TTC549 (cell line): ENCODE data around the gene CNOT6L.

Experiments
- FAIRE-seq: peaks from 2 replicates; lab custom pipeline; 2012; peaks lifted over from hg19 to GRCh38; lab: Jason Lieb, UNC

CNOT6L gene

GRCh38 chr4:77712675-77713074 is 106.5 kb downstream of the CNOT6L start:
- no peak for FAIRE-seq

DNA sequence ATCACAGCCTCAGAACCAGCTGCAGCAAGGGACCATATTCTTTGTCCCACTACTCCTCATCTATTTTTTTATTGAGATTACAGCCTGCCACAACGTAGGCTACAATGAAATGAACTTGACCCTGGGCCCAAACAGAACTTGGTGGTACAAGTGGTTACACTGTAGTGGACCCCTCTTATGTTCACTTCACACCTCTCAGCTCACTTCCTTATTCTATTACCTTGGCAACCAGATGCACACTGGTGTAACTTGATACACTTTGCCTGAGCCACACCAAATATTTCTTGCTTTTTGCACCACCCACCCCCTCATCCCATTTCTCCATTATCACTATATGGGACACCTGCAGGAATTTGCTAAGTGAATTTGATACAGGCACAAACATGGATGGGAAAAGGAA is 107.7 kb downstream of the CNOT6L start:
- no peak for FAIRE-seq

- FAIRE-seq = no peak
These were observed 108.5 kb downstream of the CNOT6L start for GRCh38 chr4:77710684-77711083.

DNA sequence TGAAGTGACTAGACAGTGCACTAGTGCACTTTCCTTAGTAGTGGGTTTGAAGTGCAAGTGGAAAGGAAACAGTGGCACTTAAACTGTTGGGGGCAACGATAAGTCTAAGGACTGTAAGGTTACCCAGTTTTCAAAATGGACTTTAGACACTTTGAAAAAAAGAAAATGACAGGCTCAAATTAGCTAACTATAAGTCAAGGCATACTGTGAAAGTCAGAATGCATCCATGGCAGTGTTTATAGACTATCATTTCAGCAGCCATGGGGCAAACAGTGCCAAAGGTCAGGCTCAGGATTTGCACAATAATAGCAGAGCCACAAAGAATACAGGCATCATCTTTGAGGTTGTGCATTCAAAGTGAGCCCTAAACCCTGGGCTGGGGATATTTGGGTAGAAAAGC is 109.1 kb downstream of the CNOT6L start:
- FAIRE-seq = no peak

GRCh38 chr4:77706717-77707116 is 112.5 kb downstream of the CNOT6L start:
- no peak for FAIRE-seq

GRCh38 chr4:77703666-77704065 is 115.5 kb downstream of the CNOT6L start:
- FAIRE-seq = no peak

DNA sequence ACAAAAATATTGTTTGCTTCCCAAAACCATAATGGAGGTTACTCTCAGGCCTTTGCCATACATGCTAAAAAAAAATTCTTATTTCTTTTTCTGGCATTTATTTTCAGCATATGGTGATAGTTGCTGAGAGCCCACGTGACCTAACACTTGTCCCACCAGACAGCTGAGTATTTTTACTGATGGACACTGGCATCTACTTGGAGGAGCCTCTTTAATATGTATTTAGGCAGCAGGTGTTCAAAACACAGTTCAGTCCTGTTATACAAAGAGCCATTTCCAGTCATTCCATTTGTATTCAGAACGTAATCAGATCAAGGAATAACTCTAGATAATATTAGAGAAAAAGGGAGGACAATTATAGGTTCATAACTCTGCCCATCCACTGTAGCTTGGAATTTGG is 118.0 kb downstream of the CNOT6L start:
- FAIRE-seq = no peak

GRCh38 chr4:77699731-77700210 is 119.4 kb downstream of the CNOT6L start:
- FAIRE-seq = no peak

GRCh38 chr4:77697860-77698590 is 121.1 kb downstream of the CNOT6L start:
- FAIRE-seq = no peak

- no peak for FAIRE-seq
These were observed 123.4 kb downstream of the CNOT6L start for GRCh38 chr4:77695774-77696173.

- no peak for FAIRE-seq
These were observed 126.2 kb downstream of the CNOT6L start for GRCh38 chr4:77692847-77693432.

DNA sequence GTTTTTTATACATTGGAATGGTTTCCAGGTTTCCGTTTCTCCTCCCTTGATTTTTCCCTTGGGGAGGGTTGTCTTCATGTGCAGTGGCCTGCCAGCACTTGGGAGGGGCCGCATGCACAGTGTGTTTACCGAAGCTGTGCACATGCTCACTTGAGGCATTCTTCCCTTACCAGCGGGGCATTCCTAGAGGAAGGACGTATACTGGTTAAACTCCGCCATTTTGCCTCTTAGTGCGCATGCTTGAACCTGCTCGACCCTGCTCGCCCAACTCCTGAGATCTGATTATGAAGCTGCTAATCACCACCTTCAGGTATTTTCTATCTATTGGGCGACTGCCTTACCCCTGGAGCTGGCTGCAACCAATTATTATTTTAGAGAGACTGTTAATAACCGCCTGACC is 137.4 kb downstream of the CNOT6L start:
- no peak for FAIRE-seq

GRCh38 chr4:77676842-77677241 is 142.3 kb downstream of the CNOT6L start:
- no peak for FAIRE-seq

DNA sequence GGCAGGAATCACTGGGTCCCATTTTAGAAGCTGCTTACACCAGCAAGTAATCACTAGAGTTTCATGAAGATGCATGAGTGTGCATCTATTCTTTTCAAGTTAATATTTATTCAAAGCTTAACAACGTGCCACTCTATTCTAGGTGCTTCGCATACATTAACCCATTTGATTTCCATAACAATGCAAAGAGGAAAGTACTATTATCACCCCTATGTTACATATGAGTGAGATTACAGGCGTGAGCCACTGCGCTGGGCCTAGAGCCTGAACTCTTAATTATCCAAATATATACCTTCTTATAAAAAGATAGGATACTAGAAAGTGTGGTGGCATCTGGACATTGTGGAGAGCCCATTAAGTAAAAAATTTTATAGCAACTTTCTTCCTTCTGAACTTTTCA is 148.1 kb downstream of the CNOT6L start:
- FAIRE-seq = no peak

- FAIRE-seq = no peak
These were observed 149.1 kb downstream of the CNOT6L start for GRCh38 chr4:77669946-77670590.

DNA sequence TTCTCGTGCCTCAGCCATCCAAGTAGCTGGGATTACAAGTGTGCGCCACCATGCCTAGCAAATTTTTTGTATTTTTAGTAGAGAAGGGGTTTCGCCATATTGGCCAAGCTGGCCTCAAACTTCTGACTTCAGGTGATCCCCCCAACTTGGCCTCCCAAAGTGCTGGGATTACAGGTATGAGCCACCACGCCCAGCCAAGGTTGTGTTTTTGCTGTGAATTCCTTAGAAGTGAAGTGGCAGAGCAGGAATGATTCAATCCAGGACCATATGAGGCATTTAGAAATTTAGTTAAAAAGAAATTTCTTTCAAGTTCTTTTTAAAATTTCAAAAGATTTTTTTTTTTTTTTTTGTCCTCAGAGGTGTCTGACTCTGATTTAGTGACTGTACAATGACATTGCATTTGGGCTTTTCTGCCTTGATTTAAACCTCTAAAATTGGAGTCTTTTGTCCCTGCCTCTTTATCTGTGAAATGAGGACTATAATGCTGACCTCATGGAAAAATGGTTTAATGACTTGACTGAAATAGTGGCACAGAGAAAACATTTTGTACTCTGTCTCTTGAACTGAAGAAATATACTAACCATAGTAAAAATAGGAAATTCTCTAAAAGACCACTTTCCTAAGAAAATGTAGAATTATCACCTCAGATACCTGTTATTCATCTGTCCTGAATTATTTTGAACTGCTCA is 153.6 kb downstream of the CNOT6L start:
- no peak for FAIRE-seq
